GM12878 (cell line): ENCODE results near the gene WDR18. TPM values are rescaled to one million over a fixed set of nuclear protein-coding genes. Genes with fewer than 3 reads are reported as not detected.

Experiments
- ATAC-seq: fragments of 200-7000 bp; cut with Tn5 transposase; 3 replicates; pipeline ENCODE4 v1.9.1; 2020; ENCODE audit warnings: mild to moderate bottlenecking, moderate library complexity
- BruUV-seq: library from RNA; stranded (reverse); fragments of 400-500 nt; replicated peaks from 2 replicates; lab custom pipeline; 2021; lab: Mats Ljungman, UMichigan
- CTCF ChIA-PET: fragments of 300-600 bp; sonication (Branson Sonifier 250); formaldehyde crosslinking; extraction: SDS; loops from one replicate; lab custom pipeline; 2021; ENCODE audit warnings: inconsistent platforms; lab: Yijun Ruan, JAX
- POLR2A ChIA-PET: fragments of 350-600 bp; formaldehyde crosslinking; extraction: SDS; loops from one replicate; lab custom pipeline; 2021; ENCODE audit warnings: inconsistent platforms; lab: Charles Lee
- RAD21 ChIA-PET: fragments of 300-600 bp; sonication (Branson Sonifier 250); formaldehyde crosslinking; loops from one replicate; lab custom pipeline; 2023; ENCODE audit warnings: antibody characterized with exemption; ENCODE audit not compliant: unreplicated experiment; lab: Charles Lee
- SMC1A ChIA-PET: fragments of 300-600 bp; sonication (Branson Sonifier 250); formaldehyde crosslinking; loops from one replicate; lab custom pipeline; 2023; ENCODE audit not compliant: unreplicated experiment, uncharacterized antibody; lab: Charles Lee
- DNase-seq: peaks from one replicate; pipeline ENCODE4 v3.0.0-alpha.2; 2011; ENCODE audit warnings: low read depth, low spot score
- FAIRE-seq: peaks from 3 replicates; lab custom pipeline; 2011; peaks lifted over from hg19 to GRCh38; lab: Jason Lieb, UNC
- H2AFZ ChIP-seq: 2 replicates; pipeline ENCODE4 v1.6.0; 2011; ENCODE audit warnings: low read depth, low read length, control low read depth; ENCODE audit not compliant: control insufficient read depth
- H3K27ac ChIP-seq: 2 replicates; pipeline ENCODE4 v1.5.1; 2011; ENCODE audit warnings: control low read depth; ENCODE audit not compliant: control insufficient read depth, insufficient read depth
- H3K27me3 ChIP-seq, 2 experiments: replicated peaks in 1 of 2; 2 replicates each; pipeline versions ENCODE4 v1.6.0 to v1.6.1; 2011; ENCODE audit warnings: low read length in 1 of 2; ENCODE audit not compliant: control insufficient read depth in 2 of 2, insufficient read depth in 2 of 2
- H3K36me3 ChIP-seq, 2 experiments: 2 replicates each; pipeline ENCODE4 v1.5.1; 2011; ENCODE audit warnings: low read length in 1 of 2; ENCODE audit not compliant: control insufficient read depth in 2 of 2, insufficient read depth in 2 of 2
- H3K4me1 ChIP-seq: 2 replicates; pipeline ENCODE4 v1.6.1; 2011; ENCODE audit warnings: mild to moderate bottlenecking, low read length, moderate library complexity, mixed read lengths; ENCODE audit not compliant: control insufficient read depth, insufficient read depth
- H3K4me2 ChIP-seq: 2 replicates; pipeline ENCODE4 v1.6.0; 2011; ENCODE audit warnings: control low read depth; ENCODE audit not compliant: control insufficient read depth, insufficient read depth
- H3K4me3 ChIP-seq: fragments of 200-600 bp; sonication (generic); 2 replicates; pipeline ENCODE4 v1.5.1; 2016
- H3K79me2 ChIP-seq: 2 replicates; pipeline ENCODE4 v1.6.0; 2011; ENCODE audit warnings: low read length; ENCODE audit not compliant: control insufficient read depth, insufficient read depth
- H3K9ac ChIP-seq: 2 replicates; pipeline ENCODE4 v1.8.0; 2011; ENCODE audit warnings: low read length, control low read depth, mixed read lengths; ENCODE audit not compliant: control insufficient read depth, insufficient read depth
- H3K9me3 ChIP-seq: replicated peaks from 3 replicates; pipeline ENCODE4 v1.5.1; 2011; ENCODE audit warnings: mild to moderate bottlenecking, low read length; ENCODE audit not compliant: control insufficient read depth, insufficient read depth
- H4K20me1 ChIP-seq: 2 replicates; pipeline ENCODE4 v1.6.0; 2011; ENCODE audit not compliant: control insufficient read depth, insufficient read depth
- ATF7 ChIP-seq: fragments of 450-650 bp; IDR thresholded peaks from 2 replicates; pipeline ENCODE4 v1.6.1; 2016; ENCODE audit warnings: low read depth, mild to moderate bottlenecking
- EGR1 ChIP-seq, 2 experiments: IDR thresholded peaks; 1 replicate in 1 of 2; 2 replicates in 1 of 2; pipeline ENCODE4 v1.6.1; 2011 to 2012; ENCODE audit warnings: low read depth in 2 of 2, low read length in 2 of 2, borderline replicate concordance in 1 of 2, mild to moderate bottlenecking in 1 of 2, moderate library complexity in 1 of 2
- PBX3 ChIP-seq: IDR thresholded peaks from 2 replicates; pipeline ENCODE4 v1.6.1; 2011; ENCODE audit warnings: mild to moderate bottlenecking, low read depth, low read length, moderate library complexity; ENCODE audit not compliant: insufficient replicate concordance
- POLR2AphosphoS5 ChIP-seq: IDR thresholded peaks from 2 replicates; pipeline ENCODE4 v1.6.1; 2011; ENCODE audit warnings: mild to moderate bottlenecking, low read length, inconsistent platforms
- RAD51 ChIP-seq: fragments of 450-650 bp; IDR thresholded peaks from 2 replicates; pipeline ENCODE4 v1.6.1; 2016; ENCODE audit warnings: moderate library complexity, mild to moderate bottlenecking, inconsistent platforms
- ZBED1 ChIP-seq: IDR thresholded peaks from 2 replicates; pipeline ENCODE4 v1.6.1; 2016; ENCODE audit warnings: borderline replicate concordance
- WGBS: methylation state at CpG from one replicate; pipeline ENCODE4 v1.1.6; 2016; ENCODE audit warnings: low lambda C conversion rate; ENCODE audit not compliant: insufficient replicate concordance, insufficient coverage; ENCODE audit errors: missing lambda C conversion rate; 5-methylcytosine and 5-hydroxymethylcytosine counted together
- in situ Hi-C: fragments of 300-500 bp; cut with MboI; formaldehyde crosslinking; loops from 9 replicates; pipeline ENCODE4 v1.14.3; 2018; ENCODE audit warnings: mixed read lengths
- intact Hi-C: fragments of 100-400 bp; cut with micrococcal nuclease; formaldehyde crosslinking; loops from one replicate; pipeline ENCODE4 v1.14.2; 2022; ENCODE audit not compliant: unreplicated experiment
- polyA plus RNA-seq, 11 experiments: library from polyadenylated mRNA; depleted of rRNA in 4 of 11; unstranded in 6 of 11; stranded (reverse) in 5 of 11; fragments of >200 nt; fragmentation: Nextera tagmentation in 4 of 11; fragmentation: Illumina TruSeq in 1 of 11; extraction: Ambion mirVana in 4 of 11; extraction: Trizol in 1 of 11; gene quantifications; 1 replicate in 1 of 11; 2 replicates in 10 of 11; pipeline versions ENCODE4 v1.2.1 to v1.2.3, GENCODE V29; 2011 to 2016; ENCODE audit warnings: inconsistent platforms in 2 of 11, missing spikeins in 2 of 11, low read depth in 1 of 11
- total RNA-seq, 4 experiments: library from RNA; depleted of rRNA in 3 of 4; stranded (reverse); fragments of >200 nt in 3 of 4; fragmentation: Illumina TruSeq in 1 of 4; extraction: Trizol in 1 of 4; gene quantifications; 2 replicates each; pipeline versions ENCODE4 v1.2.1 to v1.2.3, GENCODE V29; 2013 to 2021

WDR18 gene
- total and polyA plus RNA-seq, 10 of the 15 experiments (the other 5 are each of a cell fraction or from before 2014, with no cell fraction given), result 3.0 to 206 (median 62.3) TPM

DNA sequence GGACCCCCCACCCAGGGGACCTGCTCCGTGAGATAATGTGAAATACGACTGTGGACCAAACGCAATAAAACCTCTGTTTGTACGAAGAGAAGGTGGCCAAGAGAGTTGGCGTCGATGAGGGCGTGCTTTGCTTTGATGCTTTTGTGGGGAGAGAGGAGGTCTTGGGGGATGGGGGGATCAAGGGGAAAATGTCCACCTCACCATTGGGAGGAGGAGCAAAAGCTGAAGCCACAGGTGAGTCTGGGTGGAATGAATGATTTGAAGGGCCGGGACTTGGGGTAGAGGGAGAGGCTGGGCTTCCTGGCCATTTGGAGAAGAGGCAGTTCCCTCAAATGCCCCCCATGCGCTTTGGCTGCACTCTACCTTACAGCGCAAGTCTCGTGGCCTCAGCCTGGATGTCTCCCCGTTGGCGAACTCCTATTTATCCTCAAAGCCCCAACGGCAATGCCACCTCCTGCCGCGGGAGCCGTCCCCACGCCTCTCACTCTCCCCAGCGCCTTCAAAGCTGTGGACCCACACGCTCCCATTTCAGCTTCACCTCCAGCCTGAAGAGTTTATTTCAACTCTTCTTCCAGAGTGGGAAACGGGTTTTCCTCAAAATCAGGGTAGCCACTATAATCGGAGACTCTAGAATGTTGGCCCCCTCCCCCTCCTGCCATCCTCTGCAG, 55.0 kb downstream of the WDR18 start:
- 39% methylated on average over 22 of the region's 22 CpGs for WGBS
- RAD21 ChIA-PET, result interaction anchor here (1.0 to 4.5 kb wide), 5 partner anchors 11 to 91 kb away, joined by 3 to 39 read pairs (median 4); partner anchors contain the start of genes ARHGAP45 and CNN2

More for the DNA sequence above, 55.0 kb downstream of the WDR18 start:
- Histone ChIP-seq H3K9me3 (no peaks in the 10 kb centered on the region; the same call in 2 of the 3 replicates), H3K4me3 (peak overlapping the region; percentile 49), H3K27me3 (no peaks in the 10 kb centered on the region), H3K27ac (peak overlapping the region; percentile 78), H3K79me2 (peaks cover 3% of the 10 kb centered on the region; the same call in 1 of the 2 replicates), H3K9ac (peak overlapping the region; percentile 9; the same call in 1 of the 2 replicates), H4K20me1 (no peaks in the 10 kb centered on the region), H3K36me3 (peaks cover 7 to 8% of the 10 kb centered on the region in 2 experiments; a peak in 3 of 4 replicates), H2AFZ (no peak overlapping the region), H3K4me1 (peaks cover 38% of the 10 kb centered on the region), H3K4me2 (peak overlapping the region; percentile 73)
- in situ Hi-C loops, result no loop called here
- intact Hi-C loops, result no loop called here
- CTCF ChIA-PET, result interaction anchor here (0.9 to 2.3 kb wide), 7 partner anchors 11 to 230 kb away, joined by 3 to 11 read pairs (median 4); partner anchors contain the start of genes CIRBP and CNN2
- POLR2A ChIA-PET, result interaction anchor here (0.6 to 6.3 kb wide), 12 partner anchors 12 to 147 kb away, joined by 3 to 83 read pairs (median 6); partner anchors contain the start of genes ARHGAP45, CNN2, GPX4 and RNU6-2
- TF ChIP-seq EGR1 (IDR thresholded peaks at IDR 0.05; ENCODE audit: borderline replicate concordance in 1 of 2, low read depth in 2 of 2, low read length in 2 of 2) (0 out of 3 replicates have a peak, but pooled peaks of 1 of the 2 experiments have one; percentile 5), RAD51 (no peak), POLR2AphosphoS5 (peak; percentile 36; the same call in 1 of the 2 replicates), ZBED1 (0 out of 2 replicates have a peak, but pooled peaks have one; percentile 71), ATF7 (no peak), PBX3 (peak; percentile 7)
- FAIRE-seq (no peak), ATAC-seq (no peak), DNase-seq (no peak)
- SMC1A ChIA-PET, result interaction anchor here (0.9 to 5.9 kb wide), 5 partner anchors 11 to 64 kb away, joined by 3 to 22 read pairs (median 4); partner anchors contain the start of gene CNN2
- BruUV-seq, result no TSS peak
